ENCODE results near the gene ABCA7. TPM values are rescaled to one million over a fixed set of nuclear protein-coding genes. Genes with fewer than 3 reads are reported as not detected.

The ABCA7 gene
- total RNA-seq, 1 experiment from 2014 or later = 40.3 TPM

GRCh38 chr19:1058112-1058511, 18.2 kb downstream of the ABCA7 start:
- Mint-ChIP-seq H3K4me3 (no peak overlapping the region), H3K4me1 (no peaks in the 10 kb centered on the region), H3K27me3 (ENCODE audit: low read depth) (peaks cover 4% of the 10 kb centered on the region), H3K9me3 (peaks cover 29% of the 10 kb centered on the region), H3K36me3 (peaks cover 37% of the 10 kb centered on the region), H3K27ac (no peak overlapping the region)
- DNase-seq (ENCODE audit: low spot score) (no peak), ATAC-seq (no peak)
- POLR2A ChIA-PET = no interaction called here
- CTCF ChIA-PET = no interaction called here
- TF ChIP-seq ZNF416 (CRISPR knock-in tag; IDR thresholded peaks at IDR 0.05) (no peak), PRRX2 (CRISPR knock-in tag; IDR thresholded peaks at IDR 0.05) (no peak), USF2 (CRISPR knock-in tag; IDR thresholded peaks at IDR 0.05) (no peak), ERG (CRISPR knock-in tag; IDR thresholded peaks at IDR 0.05) (no peak), HMGXB4 (CRISPR knock-in tag; IDR thresholded peaks at IDR 0.05) (no peak), ZNF138 (CRISPR knock-in tag; conservative IDR thresholded peaks at IDR 0.05) (no peak), TCF7 (CRISPR knock-in tag; IDR thresholded peaks at IDR 0.05; ENCODE audit: low read depth) (no peak), CREB1 (CRISPR knock-in tag; IDR thresholded peaks at IDR 0.05) (no peak), MYBL2 (CRISPR knock-in tag; IDR thresholded peaks at IDR 0.05) (no peak), RORB (CRISPR knock-in tag; IDR thresholded peaks at IDR 0.05) (no peak), GABPB1 (CRISPR knock-in tag; IDR thresholded peaks at IDR 0.05) (no peak), ZNF121 (CRISPR knock-in tag; IDR thresholded peaks at IDR 0.05) (no peak), SOX15 (CRISPR knock-in tag; IDR thresholded peaks at IDR 0.05) (no peak), ATF2 (CRISPR knock-in tag; IDR thresholded peaks at IDR 0.05; ENCODE audit: borderline replicate concordance, low read depth) (no peak), ESRRA (CRISPR knock-in tag; IDR thresholded peaks at IDR 0.05; ENCODE audit: borderline replicate concordance) (no peak), EMX1 (CRISPR knock-in tag; IDR thresholded peaks at IDR 0.05) (no peak)

GRCh38 chr19:1060689-1061088, 20.8 kb downstream of the ABCA7 start:
- Mint-ChIP-seq H3K9me3 (peaks cover 29% of the 10 kb centered on the region), H3K27ac (no peak overlapping the region), H3K27me3 (ENCODE audit: low read depth) (peaks cover 13% of the 10 kb centered on the region), H3K4me3 (no peak overlapping the region), H3K36me3 (peaks cover 34% of the 10 kb centered on the region), H3K4me1 (peaks cover 9% of the 10 kb centered on the region)
- no peak for ATAC-seq
- DNase-seq (ENCODE audit: low spot score) = no peak
- CTCF ChIA-PET = interaction anchor here (0.7 kb wide), 1 partner anchor 197 kb away, joined by 4 read pairs; no protein-coding TSS in a partner anchor
- POLR2A ChIA-PET = no interaction called here
- TF ChIP-seq OVOL2 (CRISPR knock-in tag; IDR thresholded peaks at IDR 0.05; ENCODE audit: borderline replicate concordance) = no peak
- no peak for TF ChIP-seq CBFB (CRISPR knock-in tag; IDR thresholded peaks at IDR 0.05; ENCODE audit: low read depth)
- TF ChIP-seq ZNF121 (CRISPR knock-in tag; IDR thresholded peaks at IDR 0.05) = no peak
- TF ChIP-seq ELF4 (CRISPR knock-in tag; IDR thresholded peaks at IDR 0.05; ENCODE audit: low read depth) = no peak
- TF ChIP-seq SMAD3 (CRISPR knock-in tag; IDR thresholded peaks at IDR 0.05; ENCODE audit: borderline replicate concordance) = no peak
- TF ChIP-seq SOX15 (CRISPR knock-in tag; IDR thresholded peaks at IDR 0.05) = no peak
- TF ChIP-seq ARID4B (CRISPR knock-in tag; IDR thresholded peaks at IDR 0.05; ENCODE audit: borderline replicate concordance) = no peak
- no peak for TF ChIP-seq MAX (CRISPR knock-in tag; IDR thresholded peaks at IDR 0.05)
- no peak for TF ChIP-seq ZNF423 (CRISPR knock-in tag; IDR thresholded peaks at IDR 0.05)
- TF ChIP-seq E2F5 (CRISPR knock-in tag; IDR thresholded peaks at IDR 0.05) = no peak
- no peak for TF ChIP-seq ZNF138 (CRISPR knock-in tag; conservative IDR thresholded peaks at IDR 0.05)
- no peak for TF ChIP-seq CTCF (IDR thresholded peaks at IDR 0.05)
